ENCODE results near the gene SNRK.
"Not testable (repeated sequence)": the region's sequence is repeated elsewhere in the genome, so short reads cannot be mapped to it uniquely, and the experiment has no call there.

SNRK gene

DNA sequence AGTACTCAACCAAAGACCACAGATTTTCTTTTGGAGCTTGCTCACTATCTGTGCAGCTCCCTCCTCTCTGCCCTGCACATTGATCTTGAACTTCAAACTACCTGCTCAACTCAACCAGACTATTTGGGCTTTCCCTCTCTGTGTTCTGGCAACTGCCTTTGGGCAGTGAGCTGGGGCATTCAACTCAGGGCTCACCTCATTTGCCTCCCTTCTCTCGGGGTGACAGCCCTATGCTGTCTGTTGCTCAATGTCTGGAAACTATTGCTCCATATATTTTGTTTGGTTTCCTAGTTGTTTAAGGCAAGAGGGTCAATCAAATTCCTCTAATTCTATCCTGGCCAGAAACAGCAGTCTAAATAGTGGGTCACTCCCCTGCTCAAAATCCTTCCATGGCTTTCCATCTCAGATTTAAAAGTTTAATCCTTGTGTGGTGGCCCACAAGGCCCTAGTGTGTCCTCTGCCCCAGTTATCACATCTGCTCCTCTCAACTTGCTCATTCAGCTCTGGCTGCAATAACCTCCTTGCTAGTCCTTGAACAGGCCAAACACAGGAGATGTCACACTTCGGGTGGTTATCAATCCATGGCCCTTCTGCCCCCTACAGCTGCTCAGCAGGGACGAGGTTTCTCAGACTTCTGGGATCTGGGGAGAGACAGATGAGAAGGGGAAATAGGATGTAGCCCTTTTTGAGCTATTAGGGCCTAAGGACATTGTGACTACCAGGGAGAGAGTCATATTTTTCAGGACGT lies 67.8 kb downstream of the SNRK start:
- no peak for TF ChIP-seq ZNF274 (IDR thresholded peaks at IDR 0.05; ENCODE audit: low read depth, low read length)
- no peak overlapping the region for H3K4me3 ChIP-seq (ENCODE audit: low read length)

DNA sequence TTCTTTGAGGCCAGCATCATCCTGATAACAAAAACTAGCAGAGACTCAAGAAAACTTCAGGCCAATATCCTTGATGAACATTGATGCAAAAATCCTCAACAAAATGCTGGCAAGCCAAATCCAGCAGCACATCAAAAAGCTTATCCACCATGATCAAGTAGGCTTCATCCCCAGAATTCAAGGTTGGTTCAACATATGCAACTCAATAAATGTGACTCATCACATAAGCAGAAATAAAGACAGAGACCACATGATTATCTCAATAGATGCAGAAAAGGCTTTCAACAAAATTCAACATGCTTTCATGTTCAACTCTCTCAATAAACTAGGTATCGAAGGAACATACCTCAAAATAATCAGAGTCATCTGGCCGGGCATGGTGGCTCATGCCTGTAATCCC lies 69.7 kb downstream of the SNRK start:
- not testable (repeated sequence) for H3K4me3 ChIP-seq (ENCODE audit: low read length)

- no peak overlapping the region for H3K4me3 ChIP-seq (ENCODE audit: low read length)
- TF ChIP-seq ZNF274 (IDR thresholded peaks at IDR 0.05; ENCODE audit: low read depth, low read length) = no peak
Measured at GRCh38 chr3:43361077-43361476, 74.7 kb downstream of the SNRK start.

- no peak overlapping the region for H3K4me3 ChIP-seq (ENCODE audit: low read length)
- no peak for TF ChIP-seq ZNF274 (IDR thresholded peaks at IDR 0.05; ENCODE audit: low read depth, low read length)
Measured at GRCh38 chr3:43362183-43362582, 75.8 kb downstream of the SNRK start.

DNA sequence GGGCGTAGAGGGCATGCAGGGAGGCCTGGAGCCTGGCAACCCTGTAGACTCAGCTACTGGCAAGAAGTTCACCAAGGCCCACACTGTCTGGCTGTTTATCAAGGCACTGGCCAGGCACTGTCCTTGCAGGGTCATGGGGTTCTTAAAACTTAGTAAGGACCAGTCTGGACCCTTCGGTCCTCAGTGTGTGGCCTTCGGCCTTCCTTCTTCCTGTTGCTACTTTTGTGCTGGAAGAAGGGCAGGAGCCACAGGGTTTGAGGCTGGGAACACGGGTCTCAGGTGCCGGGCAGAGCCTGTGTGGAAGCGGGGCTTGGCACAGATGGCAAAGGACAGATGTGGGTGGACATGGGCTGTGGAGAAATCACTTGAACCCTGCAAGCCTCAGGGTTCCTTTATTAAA lies 76.6 kb downstream of the SNRK start:
- no peak for TF ChIP-seq ZNF274 (IDR thresholded peaks at IDR 0.05; ENCODE audit: low read depth, low read length)
- no peak overlapping the region for H3K4me3 ChIP-seq (ENCODE audit: low read length)

DNA sequence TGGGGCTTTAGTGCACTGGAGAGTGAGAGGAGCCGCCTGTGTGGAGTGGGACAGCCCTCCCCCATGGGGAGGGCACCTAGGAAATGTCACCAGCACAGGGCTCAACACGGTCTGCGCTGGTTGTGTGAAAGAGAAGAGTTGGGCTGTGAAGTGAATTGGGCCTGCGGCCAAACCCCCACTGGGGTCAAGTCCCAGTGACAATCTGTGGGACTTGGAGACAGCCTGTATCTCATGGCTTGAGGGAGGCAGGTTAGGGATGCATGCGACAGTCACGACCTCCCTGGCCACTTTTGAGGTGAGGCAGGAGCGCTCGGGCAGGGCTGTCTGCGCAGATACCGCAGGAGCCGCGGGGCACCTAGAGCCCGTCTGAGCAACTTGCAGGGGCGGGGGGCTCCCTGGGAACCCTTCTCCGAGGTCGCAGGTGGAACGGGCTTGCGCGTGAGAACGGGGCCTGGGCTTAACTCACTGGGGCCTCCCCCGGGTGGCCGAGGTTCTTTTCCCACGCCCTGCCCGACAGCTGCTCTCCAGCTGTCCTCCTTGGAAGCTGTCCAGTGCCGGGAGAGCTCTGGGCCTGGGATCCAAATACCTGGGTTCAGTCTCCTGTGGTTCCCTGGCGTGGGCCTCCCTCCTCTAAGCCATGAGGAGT lies 77.4 kb downstream of the SNRK start:
- no peak for TF ChIP-seq ZNF274 (IDR thresholded peaks at IDR 0.05; ENCODE audit: low read depth, low read length)
- no peak overlapping the region for H3K4me3 ChIP-seq (ENCODE audit: low read length)

- no peak for TF ChIP-seq ZNF274 (IDR thresholded peaks at IDR 0.05; ENCODE audit: low read depth, low read length)
- H3K4me3 ChIP-seq (ENCODE audit: low read length) = no peak overlapping the region
Measured at GRCh38 chr3:43364494-43364893, 78.2 kb downstream of the SNRK start.

DNA sequence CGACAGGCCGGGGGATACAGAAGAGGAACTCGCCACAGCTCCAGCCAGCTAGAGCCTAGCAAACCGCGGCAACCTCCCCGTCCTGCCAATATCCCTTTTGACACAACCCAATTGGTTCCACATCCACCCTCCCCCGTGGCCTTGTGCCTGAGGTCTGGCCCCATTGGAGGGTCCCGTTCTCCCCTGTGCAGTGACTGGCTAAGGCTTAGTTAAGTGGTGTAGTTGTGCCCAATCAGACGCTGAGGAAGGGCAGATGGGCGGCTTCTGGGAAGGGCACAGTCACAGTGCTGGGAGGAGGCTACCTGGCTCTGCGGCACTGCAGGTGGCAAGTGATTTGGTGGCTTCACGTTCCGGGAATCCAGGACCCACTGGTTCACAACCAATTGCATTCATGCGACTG lies 78.6 kb downstream of the SNRK start:
- no peak overlapping the region for H3K4me3 ChIP-seq (ENCODE audit: low read length)
- no peak for TF ChIP-seq ZNF274 (IDR thresholded peaks at IDR 0.05; ENCODE audit: low read depth, low read length)

DNA sequence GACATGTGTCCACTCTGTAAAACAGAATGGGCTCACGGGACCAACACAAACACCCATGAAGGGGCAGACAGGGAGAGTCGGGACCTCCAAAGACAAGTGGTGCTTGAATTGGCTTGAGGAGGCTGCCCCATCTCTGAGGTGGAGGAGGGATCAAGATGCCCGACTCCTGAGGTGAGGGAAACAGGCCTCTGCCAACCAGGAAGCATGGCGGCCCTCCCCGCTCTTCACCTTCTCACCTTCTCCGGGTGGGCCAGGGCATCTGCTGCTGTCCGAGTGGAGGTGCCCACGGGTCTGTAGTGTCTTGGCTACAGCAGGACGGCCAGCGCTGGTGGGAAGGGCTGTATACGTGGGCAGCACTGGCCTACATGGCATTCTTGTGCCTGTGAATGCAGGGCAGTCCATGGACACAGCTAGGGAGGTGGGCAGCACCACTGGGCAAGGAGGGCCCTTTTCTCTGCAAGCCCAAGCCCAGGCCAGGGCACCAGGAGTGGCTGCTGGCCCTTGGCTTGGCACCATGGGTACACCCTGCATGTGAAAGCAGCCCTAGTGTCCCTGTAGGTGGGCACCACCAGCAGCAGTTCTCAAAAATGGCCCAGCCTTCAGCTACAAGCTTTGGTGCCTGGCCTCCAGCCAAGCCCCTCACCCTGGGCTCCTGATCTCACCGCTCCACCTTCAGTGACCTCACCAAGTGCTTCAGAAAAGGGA lies 79.4 kb downstream of the SNRK start:
- H3K4me3 ChIP-seq (ENCODE audit: low read length) = no peak overlapping the region
- TF ChIP-seq ZNF274 (IDR thresholded peaks at IDR 0.05; ENCODE audit: low read depth, low read length) = no peak

DNA sequence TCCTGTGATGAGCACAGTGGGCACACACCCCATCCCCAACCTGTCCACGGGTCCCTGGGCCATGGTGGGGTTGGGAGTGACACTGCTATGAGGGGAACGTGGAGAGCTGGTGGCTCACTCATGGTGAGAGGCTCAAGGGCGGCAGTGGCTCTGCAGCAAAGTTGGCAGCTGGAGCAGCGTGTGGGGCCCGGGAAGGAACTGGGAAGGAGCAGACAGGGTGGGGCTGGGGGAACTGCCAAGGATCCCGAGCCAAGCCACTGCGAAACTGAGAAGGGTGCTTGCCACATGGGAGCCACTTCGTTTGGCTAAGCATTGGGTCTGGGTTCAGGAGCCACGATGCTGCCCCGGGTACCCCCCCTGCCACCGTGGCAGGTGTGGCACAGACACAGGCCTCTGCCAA lies 80.1 kb downstream of the SNRK start:
- no peak overlapping the region for H3K4me3 ChIP-seq (ENCODE audit: low read length)
- no peak for TF ChIP-seq ZNF274 (IDR thresholded peaks at IDR 0.05; ENCODE audit: low read depth, low read length)

DNA sequence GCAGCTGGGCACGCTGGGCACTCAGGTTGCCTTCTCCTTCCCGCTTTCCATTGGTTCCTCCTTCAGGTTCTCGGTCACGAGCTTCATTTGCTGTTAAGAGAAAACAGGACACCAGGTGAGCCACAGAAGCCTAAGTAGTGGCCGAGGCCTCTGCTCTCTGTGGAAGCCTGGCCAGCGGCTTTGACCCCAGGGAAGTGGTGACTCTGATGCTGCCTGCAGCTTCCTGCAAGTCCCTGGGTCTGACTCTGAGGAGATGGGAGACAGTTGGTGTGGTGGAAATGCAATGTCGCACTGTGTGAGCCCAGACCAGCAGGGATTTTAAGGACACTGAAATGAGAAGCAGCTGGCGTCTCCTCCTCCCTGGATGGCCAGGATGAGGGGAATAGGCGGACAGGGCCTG lies 80.5 kb downstream of the SNRK start:
- no peak for TF ChIP-seq ZNF274 (IDR thresholded peaks at IDR 0.05; ENCODE audit: low read depth, low read length)

GRCh38 chr3:43369404-43370292 lies 83.3 kb downstream of the SNRK start:
- H3K4me3 ChIP-seq (ENCODE audit: low read length) = no peak overlapping the region
- TF ChIP-seq ZNF274 (IDR thresholded peaks at IDR 0.05; ENCODE audit: low read depth, low read length) = no peak

More for the DNA sequence above, 80.5 kb downstream of the SNRK start:
- no peak overlapping the region for H3K4me3 ChIP-seq (ENCODE audit: low read length)

- TF ChIP-seq ZNF274 (IDR thresholded peaks at IDR 0.05; ENCODE audit: low read depth, low read length) = no peak
Measured at GRCh38 chr3:43370293-43370980, 84.1 kb downstream of the SNRK start.

GRCh38 chr3:43371494-43371893 lies 85.2 kb downstream of the SNRK start:
- TF ChIP-seq ZNF274 (IDR thresholded peaks at IDR 0.05; ENCODE audit: low read depth, low read length) = no peak
- no peak overlapping the region for H3K4me3 ChIP-seq (ENCODE audit: low read length)

More at GRCh38 chr3:43370293-43370980, 84.1 kb downstream of the SNRK start:
- H3K4me3 ChIP-seq (ENCODE audit: low read length) = no peak overlapping the region

Data from GM08714 (cell line).